Hematopoietic multipotent progenitor cell treated with erythropoietin and hydrocortisone succinate and interleukin-3 and kit ligand, for 4 days (in vitro differentiated cells): ENCODE data around the gene MYO3A.

Source experiments
- DNase-seq: peaks from one replicate; pipeline ENCODE4 v3.0.0-alpha.2; 2015

MYO3A gene, protein sequence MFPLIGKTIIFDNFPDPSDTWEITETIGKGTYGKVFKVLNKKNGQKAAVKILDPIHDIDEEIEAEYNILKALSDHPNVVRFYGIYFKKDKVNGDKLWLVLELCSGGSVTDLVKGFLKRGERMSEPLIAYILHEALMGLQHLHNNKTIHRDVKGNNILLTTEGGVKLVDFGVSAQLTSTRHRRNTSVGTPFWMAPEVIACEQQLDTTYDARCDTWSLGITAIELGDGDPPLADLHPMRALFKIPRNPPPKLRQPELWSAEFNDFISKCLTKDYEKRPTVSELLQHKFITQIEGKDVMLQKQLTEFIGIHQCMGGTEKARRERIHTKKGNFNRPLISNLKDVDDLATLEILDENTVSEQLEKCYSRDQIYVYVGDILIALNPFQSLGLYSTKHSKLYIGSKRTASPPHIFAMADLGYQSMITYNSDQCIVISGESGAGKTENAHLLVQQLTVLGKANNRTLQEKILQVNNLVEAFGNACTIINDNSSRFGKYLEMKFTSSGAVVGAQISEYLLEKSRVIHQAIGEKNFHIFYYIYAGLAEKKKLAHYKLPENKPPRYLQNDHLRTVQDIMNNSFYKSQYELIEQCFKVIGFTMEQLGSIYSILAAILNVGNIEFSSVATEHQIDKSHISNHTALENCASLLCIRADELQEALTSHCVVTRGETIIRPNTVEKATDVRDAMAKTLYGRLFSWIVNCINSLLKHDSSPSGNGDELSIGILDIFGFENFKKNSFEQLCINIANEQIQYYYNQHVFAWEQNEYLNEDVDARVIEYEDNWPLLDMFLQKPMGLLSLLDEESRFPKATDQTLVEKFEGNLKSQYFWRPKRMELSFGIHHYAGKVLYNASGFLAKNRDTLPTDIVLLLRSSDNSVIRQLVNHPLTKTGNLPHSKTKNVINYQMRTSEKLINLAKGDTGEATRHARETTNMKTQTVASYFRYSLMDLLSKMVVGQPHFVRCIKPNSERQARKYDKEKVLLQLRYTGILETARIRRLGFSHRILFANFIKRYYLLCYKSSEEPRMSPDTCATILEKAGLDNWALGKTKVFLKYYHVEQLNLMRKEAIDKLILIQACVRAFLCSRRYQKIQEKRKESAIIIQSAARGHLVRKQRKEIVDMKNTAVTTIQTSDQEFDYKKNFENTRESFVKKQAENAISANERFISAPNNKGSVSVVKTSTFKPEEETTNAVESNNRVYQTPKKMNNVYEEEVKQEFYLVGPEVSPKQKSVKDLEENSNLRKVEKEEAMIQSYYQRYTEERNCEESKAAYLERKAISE (N-terminal part only)

DNA sequence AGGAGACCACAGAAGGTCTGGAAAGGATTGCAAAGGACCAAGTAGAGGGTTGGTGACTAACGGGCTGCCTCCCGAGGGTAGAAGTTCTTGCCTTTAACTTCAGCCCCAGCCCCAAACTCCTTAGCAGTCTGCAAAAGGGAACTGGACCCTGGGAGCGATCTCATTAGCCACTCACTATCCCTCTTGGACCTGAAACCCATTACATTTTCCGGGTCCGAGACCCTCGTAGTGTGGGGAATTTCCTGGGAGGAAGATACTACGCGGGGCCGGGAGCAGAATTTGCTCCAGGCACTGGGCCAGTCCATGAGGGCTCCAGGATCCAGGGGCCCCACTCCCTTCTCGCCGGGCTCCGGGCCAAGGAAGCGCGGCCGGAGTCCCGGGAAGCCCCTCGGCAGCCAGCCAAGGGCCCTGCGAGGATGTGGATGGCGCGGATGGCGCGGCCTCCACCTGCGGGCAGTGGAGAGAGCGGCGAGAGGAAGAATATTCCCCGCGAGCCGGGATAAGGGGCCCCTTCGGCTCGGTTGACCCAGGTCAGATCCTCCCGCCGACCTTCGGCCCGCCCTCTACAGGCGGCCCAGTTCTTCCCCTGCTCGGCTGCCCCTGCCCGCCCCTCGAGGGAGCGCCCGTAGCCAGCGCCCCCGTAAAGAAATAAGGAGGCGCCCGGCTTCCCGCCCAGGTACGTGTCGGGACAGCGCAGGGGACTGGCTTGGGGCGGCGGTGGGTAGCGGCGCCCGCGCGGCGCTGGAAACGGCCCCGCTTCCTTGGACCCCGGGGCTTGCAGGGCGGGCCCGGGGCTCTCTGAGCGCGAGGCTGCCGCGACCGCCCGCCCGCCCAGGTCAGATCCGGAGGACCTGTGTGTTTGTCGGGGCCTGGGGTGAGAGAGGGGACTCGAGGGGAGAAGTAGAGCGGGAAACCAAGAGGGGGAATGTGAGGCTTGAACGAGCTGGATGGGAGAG lies at the start of gene MYO3A:
MYO3A (plus strand) TSS at position 577 of the 956 bp plus-strand sequence. CDS start 17,882 bp downstream, outside the sequence.
- DNase-seq = no peak

DNA sequence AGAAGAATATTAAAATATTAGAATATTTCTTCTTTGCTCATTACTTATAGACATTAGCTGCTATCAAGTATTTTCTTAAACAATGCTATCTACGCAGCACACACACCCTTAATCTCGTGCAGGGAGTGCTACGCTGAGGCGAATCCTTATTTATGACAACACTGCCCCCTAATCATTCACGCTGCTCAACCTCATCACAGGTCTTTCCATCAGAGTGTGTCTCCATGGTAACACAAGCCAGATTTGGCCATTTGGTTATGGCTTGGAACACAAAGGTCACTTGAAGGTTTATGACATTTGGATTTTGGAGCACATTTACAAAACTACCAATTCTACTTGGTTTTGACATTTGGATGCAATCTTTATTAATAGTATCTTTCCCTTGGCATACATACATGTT lies 45.4 kb upstream of the MYO3A start:
- no peak for DNase-seq

DNA sequence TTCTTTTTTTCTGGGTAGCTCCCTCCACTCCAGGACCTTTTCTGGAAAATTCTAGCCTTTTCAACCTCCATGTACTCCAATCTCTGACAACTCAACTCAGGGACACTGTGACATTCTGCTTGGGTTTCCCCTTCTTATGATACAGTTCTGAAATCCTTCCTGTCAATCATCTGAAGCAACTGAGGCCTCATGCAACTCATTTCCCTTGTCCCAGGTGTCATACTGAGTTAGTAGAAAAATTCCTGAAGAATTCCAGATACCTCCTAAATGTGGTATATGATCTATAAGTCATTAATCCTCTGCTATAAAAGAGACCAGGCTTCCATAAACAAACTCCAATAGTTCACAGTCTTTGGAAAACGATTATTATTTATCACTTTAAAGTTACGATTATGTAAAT lies 43.0 kb upstream of the MYO3A start:
- DNase-seq = no peak

DNA sequence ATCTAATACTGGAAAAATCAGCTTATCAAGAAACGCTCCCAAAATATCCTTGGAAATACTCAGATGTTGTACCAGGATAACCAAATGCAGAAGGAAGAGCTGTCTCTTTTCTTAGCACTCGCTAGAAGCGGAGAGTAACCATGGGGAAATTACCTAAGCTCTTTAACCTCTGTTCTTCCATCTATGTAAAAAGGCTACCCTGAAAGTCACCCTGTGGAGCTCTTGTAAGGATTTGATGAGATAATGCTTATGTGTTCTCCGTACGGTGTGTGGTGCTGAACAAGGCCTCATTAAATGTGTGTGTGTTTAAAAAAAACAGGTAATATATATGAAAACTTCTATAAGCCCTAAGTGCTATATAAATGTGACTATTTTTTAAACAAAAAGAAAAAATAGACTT lies 38.2 kb upstream of the MYO3A start:
- no peak for DNase-seq

DNA sequence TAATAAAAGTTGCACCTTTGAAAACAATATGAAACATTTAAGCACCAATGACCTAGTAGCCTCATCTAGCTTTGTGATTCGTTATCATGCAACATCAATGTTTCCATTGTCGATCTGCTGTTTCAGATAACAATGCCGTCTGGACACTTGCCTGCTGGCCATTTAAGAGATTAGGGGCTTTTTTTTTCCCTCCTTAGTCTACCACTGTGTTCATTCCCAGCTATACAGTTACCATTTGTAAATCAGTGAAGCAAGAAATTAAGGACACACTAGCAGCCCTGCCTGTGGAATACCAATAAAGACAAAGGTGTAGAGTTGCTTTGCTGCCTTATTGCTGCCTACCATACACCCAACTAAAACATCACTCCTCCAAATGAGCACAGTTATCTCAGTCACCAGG lies 37.6 kb upstream of the MYO3A start:
- DNase-seq = no peak

DNA sequence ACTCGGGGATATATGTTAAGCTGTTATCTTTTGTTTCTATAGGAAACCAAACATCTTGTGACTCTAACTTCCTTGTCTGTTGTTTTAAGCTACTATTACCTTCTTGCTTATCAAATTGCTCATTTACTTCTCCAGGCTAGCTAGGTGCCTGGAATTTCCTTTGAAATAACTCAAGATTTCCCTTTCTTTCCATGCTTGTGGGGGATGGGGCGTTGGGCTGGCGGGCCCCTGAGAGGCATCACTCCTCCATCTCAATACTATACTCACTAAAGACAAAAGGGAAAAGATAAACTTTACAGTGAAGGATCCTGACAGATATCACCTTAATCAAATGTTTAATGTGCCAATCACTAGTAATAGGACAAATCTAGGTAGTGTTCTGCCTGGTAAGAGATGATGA lies 34.7 kb upstream of the MYO3A start:
- no peak for DNase-seq

DNA sequence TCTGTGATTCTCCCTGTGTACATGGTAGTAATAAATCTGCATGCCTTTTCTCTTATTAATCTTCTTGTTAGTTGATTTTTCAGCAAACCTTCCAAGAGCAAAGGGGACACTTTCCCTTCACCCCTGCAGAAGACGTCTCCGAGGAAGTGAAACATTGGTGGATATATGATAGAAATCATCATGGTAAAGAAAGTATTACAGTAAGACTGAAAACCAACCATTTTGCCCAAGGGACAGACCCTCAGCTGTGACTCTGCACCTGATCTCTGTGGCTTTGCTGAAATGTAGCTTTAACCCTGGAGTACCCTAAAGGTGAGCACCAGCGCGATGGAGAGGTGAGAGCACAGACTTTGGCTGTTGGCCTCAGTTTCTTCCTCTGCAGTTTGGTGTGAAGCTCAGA lies 32.8 kb upstream of the MYO3A start:
- no peak for DNase-seq

DNA sequence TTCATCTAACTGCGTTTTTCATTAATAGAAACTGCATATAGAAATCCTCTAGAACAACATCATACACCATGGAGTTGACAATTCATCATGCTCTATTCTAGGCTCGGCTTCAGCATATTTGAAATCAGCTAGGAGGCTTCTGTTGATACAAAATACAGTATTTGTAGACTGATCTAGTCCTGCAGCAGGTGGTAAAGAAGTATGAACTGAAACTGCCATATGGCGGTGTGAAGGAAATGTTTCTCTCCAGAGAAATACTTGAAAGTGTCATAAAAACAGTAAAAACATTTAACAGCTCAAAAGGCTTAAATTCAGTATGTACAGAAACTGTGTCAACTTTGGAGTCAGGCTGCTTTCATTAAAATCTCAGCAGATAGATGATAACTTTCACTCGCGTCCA lies 32.0 kb upstream of the MYO3A start:
- DNase-seq = no peak

DNA sequence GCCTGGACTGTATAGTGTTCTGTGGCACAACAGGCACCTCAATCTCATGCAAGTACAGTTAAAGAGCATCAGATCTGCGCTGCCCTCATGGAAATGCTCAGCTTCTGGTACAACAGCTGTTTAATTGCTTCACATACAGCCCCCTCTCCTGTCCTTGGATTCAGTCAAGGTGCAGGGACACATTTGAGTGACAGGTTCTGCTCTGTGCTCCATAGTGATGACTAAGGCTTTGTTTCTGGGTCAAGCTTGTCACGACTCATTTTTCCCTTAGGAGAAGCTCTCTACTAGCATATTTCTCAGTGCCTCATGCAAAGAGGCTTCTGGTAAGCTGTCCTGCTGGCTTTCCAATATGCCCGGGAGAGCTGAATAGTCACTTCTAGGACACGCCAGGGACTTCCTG lies 26.8 kb upstream of the MYO3A start:
- DNase-seq = no peak

DNA sequence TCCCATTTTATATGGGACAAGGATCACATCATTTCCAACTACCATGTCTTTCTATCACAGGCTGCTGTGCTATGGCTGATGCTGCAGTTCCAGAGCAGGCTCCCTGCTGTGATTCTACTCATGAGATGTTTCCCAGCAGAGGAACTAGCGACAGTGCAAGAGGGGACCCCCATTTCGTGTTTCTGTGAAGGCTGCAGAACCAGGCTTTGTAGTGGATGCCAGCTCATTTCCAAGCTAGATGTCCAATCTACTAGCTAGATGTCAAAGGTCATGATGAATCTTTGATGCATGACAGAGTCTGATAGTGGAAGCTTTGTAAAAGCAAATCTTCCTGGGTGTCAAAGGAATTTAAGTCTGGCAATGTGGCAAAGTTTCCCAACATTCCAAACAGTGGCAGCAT lies 21.2 kb upstream of the MYO3A start:
- no peak for DNase-seq

DNA sequence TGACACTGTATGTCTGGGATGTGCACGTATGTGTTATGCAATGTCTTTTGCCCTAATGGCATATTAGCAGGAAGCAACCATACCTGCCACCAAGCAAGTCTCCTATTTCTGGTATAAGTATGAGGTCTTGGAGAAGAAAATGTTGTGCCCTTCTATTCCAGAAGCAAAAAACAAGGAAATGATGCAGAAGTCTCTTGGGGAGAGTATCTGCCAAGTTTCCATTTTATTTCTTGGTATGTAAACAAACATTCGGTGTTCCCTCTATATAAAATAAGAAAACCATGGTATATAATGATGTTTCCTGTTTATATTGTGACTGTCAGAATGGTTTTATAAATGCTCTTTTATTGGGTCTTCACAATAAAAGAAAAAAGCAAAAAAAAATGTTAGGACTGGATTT lies 19.3 kb upstream of the MYO3A start:
- DNase-seq = no peak

DNA sequence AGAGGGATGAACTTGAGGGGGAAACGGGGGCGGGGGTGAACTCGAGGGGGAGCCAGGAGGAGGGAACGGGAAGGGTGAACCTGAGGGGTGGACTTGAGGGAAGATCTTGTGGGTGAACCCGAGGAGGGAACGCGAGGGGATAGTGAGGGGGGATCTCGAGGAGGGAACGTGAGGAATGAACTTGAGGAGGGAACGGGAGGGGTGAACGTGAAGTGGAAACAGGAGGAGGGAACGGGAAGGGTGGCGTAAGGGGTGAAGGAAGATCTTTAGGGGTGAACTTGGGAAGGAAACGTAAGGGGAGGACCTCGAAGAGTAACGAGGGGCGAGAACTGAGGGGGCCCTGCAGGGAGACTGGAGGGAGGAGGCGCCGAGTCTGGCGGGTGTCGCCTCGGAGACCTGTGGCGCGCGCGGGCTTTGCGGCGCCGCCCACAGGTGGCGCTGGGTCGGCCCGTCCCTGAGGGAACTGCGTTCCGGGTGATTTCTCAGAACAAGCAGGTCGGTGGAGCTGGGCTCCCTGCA lies 651 bp downstream of the MYO3A start:
- DNase-seq = peak; percentile 10

DNA sequence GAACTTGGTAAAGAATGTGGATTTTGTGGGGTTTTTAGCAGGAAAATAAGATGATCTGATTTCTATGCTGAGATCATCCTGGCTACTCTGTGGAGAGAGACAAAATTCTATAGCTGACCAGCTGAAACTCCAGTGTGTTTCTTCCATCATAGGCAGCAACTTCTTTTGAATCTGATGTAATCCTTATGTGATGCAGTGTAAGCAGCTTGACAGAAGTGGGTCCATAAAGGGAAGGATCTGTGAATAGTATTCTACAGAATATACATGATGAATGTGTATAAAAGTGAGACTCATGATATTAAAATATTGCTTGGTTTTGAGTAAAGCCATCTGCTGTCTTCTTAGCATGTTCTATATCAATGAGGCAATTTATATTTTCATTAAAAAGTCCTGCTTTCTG lies 4.4 kb downstream of the MYO3A start:
- no peak for DNase-seq

DNA sequence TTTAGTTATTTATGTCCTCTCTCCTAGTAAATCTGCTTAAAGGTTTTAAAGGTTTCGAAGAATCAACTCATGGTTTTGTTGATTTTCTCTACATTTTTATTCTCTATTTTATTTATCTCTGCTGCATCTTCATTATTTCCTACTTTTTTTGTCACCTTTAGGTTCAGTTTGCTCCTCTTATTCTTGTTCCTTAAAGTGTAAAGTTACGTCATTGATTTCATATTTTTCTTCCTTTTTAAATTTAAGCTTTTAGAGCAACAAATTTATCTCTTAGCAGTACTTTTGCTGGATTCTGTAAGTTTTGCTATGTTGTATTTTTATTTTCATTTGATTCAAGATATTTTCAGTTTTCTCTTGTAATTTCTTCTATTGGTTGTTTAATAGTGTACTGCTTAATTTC lies 10.7 kb downstream of the MYO3A start:
- DNase-seq = no peak

DNA sequence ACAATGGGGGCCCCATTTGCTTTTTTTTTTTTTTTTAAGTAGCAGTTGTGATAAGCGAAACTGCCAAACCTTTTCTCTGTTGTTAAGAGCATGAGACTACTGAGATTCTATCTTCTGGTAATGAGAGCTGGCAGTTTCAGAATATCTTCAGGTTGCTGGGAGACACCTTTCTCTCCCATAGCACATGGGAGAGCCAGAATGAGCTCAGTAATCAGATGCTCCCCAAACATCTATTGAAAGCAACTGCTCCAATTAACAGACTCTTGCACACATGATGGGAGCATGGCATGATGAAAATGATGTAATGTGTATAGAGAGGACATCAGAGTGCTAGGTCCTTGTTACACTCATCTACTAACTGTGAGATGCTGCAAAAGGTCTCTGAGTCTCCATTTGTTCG lies 18.8 kb downstream of the MYO3A start:
- DNase-seq = no peak

DNA sequence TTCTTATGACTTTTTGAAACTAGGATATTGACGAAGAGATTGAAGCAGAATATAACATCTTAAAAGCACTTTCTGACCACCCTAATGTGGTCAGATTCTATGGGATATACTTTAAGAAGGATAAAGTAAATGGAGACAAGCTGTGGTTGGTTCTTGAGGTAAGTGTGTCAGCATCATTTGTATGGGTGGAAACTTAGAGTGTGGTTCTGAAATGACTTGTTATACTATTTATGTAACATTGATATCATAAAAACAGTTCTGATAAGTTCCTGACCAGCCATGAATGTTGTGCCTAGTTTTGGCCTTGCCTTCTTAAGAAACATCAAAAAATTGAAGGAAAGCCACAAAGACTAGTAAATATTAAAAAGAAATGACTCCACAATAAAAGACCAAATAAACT lies 20.8 kb downstream of the MYO3A start:
- no peak for DNase-seq

DNA sequence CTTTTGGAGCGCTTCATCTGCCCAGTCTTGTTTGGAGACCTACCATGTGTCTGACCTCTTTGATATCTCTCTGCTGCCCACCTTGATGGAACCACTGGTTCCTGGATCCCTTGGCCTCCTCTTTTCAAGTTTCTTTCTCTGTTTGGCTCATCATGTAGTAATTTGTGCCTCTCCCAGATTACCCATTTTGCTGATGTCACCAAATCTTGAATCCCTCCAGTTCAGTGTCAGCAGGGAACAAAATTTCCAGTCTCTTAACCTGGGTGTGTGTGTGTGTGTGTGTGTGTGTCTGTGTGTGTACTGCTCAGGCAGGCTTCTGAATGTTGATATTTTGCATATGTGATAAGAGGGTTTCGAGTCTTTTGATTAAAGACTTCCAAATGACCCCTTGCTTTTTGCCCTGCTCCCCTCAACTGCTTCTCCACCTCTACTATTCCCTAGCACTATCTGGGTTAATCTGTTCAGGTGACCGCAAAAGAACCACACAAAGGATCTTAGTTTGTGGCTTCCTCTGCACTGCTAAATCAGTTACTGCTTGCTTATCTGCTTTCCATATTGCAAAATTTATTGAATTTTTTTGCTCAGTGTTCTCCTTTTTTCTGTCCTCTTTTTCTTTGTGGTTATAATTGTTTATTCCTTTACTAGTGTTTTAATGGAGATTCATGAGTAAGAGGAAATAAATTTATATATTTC lies 25.7 kb downstream of the MYO3A start:
- DNase-seq = peak; percentile 41

DNA sequence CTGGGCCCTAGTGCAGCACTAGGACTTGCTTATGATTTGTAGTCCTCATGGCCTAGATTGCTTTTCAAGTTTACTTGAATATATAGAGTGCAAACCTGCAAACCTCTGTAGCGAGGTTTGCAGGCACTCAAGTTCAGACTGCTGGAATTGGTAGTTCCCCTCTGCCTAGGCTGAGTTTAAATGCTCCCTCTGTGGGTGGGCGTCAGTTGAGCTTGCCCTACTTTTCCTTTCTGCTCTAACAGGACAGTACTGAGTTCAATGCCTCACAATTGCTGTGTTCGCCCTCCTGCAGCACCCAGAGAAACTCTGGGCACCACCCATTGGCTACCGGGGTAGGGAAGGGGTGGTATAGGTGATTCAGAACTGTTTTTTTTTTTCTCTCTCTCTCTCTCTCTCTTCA lies 31.6 kb downstream of the MYO3A start:
- no peak for DNase-seq

DNA sequence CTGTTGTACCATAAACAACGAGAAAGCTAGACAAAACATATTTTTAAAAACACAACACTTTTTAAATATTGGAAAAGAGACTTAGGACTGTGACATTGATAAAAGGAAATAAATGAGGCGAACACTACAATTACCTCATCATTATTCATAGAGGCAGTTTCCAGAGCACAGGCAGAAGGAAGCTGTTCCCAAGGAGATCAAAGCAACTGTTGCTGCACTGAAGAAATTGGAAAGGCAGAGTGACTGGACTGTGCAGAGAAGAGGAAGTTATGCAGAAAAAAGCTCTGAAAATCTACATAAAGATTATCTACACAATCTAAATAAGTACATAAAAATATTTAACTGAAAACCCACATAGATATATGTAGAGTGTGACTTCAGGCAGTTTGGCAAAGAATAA lies 32.8 kb downstream of the MYO3A start:
- DNase-seq = peak; percentile 3

DNA sequence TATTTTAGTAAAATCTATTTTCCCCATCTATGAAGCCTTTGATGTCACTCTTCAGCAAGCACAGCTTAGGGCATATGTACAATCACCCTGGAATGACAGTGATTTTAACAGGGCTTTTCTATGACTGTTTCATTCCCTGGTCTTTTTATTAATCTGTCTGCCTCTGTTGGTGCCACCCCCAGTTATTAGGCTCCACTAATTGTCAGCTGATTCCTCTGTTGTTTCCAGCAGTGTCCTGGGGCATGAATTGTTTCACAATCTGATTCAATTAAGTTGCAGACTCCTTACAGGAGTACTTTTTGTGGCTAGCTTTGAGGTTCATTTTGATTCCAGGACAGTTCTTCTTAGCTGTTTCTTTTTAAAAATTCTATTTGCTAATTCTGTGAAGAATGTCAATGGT lies 38.6 kb downstream of the MYO3A start:
- no peak for DNase-seq

DNA sequence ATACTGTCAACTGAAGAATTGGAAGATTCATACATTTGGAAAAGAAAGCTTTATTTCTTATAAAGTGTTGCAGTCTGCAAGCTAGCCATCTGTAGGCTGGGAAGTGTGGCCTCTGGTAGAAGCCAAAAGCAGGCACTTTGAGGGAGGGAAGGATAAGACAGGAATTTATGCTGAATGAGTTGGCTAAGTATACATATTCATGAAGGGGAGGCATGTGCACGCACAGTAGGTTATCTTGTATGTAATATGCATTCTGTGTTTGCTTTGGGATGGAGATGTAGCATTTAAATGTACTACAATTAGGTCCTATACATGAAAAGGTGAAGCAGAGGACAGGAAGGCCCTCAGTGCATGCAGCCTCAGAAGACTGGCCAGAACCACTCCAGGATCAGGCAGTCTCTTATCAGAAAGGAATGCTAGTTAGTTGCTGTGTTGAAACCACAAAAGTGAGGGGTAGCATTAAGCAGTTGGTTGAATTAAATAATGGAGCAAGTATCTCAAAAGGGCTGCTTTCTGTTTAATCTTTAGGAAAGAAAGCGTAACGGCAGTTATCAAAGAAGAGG lies 40.9 kb downstream of the MYO3A start:
- DNase-seq = no peak
